NCI-H2227 treated with DMSO at 0.1 percent for 48 hours (cell line): Measurements from ENCODE around the gene PCDHGA12.
A peak's percentile ranks its signal among the peaks of the same experiment; 100 is the strongest.
"Not testable (repeated sequence)": the region's sequence is repeated elsewhere in the genome, so short reads cannot be mapped to it uniquely, and the experiment has no call there.

Experiments used
- DNase-seq: peaks from one replicate; lab custom pipeline; 2025; lab: John Stamatoyannopoulos, UW

The PCDHGA12 gene

GRCh38 chr5:141430332-141431113 lies at the start of gene PCDHGA12:
PCDHGA12 (plus strand) TSS chr5:141430507; CDS start chr5:141430760, 253 bp downstream.
- DNase-seq = no peak

GRCh38 chr5:141382469-141383294 lies 47.6 kb upstream of the PCDHGA12 start, which contains the start of gene PCDHGA7:
PCDHGA7 (plus strand) TSS chr5:141382742; CDS start chr5:141382900, 158 bp downstream.
- DNase-seq = peak; percentile 60

DNA sequence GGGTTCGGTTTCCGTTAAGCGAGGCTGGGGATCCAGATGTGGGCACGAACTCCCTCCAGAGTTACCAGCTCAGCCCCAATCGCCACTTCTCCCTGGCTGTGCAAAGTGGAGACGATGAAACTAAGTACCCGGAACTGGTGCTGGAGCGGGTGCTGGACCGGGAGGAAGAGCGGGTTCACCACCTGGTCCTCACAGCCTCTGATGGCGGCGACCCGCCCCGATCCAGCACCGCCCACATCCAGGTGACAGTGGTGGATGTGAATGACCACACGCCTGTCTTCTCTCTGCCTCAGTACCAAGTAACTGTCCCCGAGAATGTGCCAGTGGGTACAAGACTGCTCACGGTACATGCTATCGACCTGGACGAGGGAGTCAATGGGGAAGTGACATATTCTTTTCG lies 47.0 kb upstream of the PCDHGA12 start:
- DNase-seq = no peak

- no peak for DNase-seq
These were observed 45.6 kb upstream of the PCDHGA12 start for GRCh38 chr5:141384471-141385267.

DNA sequence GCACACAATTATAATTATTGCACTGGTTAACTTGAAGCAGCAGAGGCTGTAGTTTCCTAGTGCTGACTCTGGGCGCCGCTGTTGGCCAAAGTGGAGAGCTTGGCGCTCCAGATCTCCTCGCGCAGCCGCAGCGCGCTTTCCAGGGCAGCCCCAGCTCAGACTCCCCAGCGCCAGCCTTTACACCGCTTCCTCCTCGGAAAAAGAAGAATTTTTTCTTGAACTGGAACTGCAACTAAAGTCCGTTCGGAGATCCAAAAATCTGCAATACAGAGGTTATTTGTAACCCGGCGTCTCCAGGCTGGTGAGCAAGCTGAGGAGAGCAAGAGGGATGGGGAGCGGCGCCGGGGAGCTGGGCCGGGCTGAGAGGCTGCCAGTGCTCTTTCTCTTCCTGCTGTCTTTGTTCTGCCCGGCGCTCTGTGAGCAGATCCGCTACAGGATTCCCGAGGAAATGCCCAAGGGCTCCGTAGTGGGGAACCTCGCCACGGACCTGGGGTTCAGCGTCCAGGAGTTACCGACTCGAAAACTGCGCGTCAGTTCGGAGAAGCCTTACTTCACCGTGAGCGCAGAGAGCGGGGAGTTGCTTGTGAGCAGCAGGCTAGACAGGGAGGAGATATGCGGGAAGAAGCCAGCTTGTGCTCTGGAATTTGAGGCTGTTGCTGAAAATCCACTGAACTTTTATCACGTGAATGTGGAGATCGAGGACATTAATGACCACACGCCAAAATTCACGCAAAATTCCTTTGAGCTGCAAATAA lies 42.6 kb upstream of the PCDHGA12 start, which contains the start of gene PCDHGB4:
Gene PCDHGB4 (plus strand): TSS at position 142 of the 755 bp plus-strand sequence. CDS start 187 bp downstream, at position 329.
- not testable (repeated sequence) for DNase-seq

DNA sequence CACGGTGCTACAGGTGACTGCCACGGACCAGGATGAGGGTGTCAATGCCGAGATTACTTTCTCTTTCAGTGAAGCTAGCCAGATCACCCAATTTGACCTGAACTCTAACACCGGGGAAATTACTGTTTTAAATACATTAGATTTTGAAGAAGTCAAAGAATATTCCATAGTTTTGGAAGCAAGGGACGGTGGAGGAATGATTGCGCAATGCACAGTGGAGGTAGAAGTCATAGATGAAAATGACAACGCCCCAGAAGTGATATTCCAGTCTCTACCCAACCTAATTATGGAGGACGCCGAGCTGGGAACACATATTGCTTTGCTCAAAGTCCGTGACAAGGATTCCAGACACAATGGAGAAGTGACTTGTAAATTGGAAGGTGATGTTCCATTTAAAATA lies 41.6 kb upstream of the PCDHGA12 start:
- no peak for DNase-seq

GRCh38 chr5:141389153-141390042 lies 40.9 kb upstream of the PCDHGA12 start:
- DNase-seq = no peak

DNA sequence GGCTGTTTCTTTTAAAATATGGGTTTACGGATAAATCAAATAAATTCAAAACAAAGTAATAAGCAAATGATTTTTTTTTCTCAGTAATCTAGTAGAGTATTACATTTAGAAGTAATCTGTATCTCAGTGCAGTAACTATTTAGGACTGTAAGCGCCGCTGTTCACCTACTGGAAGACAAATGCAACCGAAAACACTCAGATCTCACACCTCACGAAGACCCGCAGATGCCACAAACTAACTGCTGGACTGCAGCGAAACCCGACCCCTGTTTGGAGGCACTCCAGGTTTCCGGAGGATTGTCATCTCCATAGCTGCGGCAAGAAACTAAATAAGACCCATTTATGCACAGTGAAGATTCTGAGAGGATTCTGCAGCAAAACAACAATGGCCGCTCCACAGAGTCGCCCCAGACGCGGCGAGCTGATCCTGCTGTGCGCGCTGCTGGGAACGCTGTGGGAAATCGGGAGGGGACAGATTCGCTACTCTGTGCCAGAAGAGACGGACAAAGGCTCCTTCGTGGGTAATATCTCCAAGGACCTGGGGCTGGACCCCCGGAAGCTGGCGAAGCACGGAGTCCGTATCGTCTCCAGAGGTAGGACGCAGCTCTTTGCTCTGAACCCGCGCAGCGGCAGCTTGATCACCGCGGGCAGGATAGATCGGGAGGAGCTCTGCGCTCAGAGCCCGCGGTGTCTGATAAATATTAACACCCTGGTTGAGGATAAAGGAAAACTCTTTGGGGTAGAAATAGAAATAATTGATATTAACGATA lies 37.7 kb upstream of the PCDHGA12 start, which contains the start of gene PCDHGA8:
Gene PCDHGA8 (plus strand): TSS at position 205 of the 770 bp plus-strand sequence. CDS start 181 bp downstream, at position 386.
- DNase-seq = no peak

DNA sequence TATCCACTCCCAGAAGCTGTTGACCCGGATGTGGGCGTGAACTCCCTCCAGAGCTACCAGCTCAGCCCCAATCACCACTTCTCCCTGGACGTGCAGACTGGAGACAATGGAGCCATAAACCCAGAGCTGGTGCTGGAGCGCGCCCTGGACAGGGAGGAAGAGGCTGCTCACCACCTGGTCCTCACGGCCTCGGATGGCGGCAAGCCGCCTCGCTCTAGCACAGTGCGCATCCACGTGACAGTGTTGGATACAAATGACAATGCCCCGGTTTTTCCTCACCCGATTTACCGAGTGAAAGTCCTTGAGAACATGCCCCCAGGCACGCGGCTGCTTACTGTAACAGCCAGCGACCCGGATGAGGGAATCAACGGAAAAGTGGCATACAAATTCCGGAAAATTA lies 37.0 kb upstream of the PCDHGA12 start:
- no peak for DNase-seq

- DNase-seq = not testable (repeated sequence)
These were observed 35.7 kb upstream of the PCDHGA12 start for GRCh38 chr5:141394401-141395187.

GRCh38 chr5:141397756-141398551 lies 32.4 kb upstream of the PCDHGA12 start, which contains the start of gene PCDHGB5:
PCDHGB5 (plus strand) TSS chr5:141397947; CDS start chr5:141398128, 181 bp downstream.
- DNase-seq = not testable (repeated sequence)

DNA sequence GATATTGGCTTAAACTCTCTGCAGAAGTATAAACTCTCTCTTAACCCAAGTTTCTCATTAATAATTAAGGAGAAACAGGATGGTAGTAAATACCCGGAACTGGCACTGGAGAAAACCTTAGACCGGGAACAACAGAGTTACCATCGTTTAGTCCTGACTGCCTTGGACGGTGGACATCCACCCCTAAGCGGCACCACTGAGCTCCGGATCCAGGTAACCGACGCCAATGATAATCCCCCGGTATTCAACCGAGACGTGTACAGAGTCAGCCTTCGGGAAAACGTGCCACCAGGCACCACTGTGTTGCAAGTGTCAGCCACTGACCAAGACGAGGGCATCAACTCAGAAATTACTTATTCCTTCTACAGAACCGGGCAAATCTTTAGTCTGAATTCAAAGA lies 31.7 kb upstream of the PCDHGA12 start:
- no peak for DNase-seq

DNA sequence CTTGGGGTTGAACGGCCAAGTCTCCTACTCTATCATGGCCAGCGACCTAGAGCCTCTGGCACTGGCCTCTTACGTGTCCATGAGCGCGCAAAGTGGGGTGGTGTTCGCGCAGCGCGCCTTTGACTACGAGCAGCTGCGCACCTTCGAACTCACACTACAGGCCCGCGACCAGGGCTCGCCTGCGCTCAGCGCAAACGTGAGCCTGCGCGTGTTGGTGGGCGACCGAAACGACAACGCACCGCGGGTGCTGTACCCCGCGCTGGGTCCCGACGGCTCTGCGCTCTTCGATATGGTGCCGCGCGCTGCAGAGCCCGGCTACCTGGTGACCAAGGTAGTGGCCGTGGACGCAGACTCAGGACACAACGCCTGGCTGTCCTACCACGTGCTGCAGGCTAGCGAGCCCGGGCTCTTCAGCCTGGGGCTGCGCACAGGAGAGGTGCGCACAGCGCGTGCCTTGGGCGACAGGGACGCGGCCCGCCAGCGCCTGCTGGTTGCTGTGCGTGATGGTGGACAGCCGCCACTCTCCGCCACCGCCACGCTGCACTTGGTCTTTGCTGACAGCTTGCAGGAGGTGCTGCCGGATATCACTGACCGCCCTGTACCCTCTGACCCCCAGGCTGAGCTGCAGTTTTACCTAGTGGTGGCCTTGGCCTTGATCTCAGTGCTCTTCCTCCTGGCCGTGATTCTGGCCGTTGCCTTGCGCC lies 30.6 kb upstream of the PCDHGA12 start:
- DNase-seq = no peak

DNA sequence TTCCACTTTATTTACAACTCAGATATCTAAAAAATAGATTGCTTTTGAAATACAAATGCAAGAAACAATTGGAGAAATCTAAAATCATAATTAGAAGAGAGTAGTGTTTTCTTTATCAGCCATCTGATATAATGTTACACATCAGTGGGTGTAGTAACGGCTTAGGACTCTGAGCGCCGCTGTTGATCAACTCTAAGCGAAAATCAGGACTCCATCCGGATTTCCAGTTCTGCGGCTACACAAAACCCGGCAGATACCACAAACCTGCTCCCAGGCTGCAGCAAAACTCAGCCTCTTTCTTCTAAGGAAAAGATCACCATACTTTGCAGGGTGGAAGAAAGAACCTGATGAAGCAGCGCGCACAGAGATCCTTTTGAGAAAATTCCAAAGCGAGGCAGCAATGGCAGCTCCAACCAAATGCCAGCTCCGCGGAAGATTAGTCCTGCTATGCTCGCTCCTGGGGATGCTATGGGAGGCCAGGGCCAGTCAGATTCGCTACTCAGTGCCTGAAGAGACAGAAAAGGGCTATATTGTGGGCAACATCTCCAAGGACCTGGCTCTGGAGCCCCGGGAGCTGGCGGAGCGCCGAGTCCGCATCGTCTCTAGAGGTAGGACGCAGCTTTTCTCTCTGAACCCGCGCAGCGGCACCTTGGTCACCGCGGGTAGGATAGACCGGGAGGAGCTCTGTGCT lies 27.6 kb upstream of the PCDHGA12 start, which contains the start of gene PCDHGA9:
Gene PCDHGA9 (plus strand): TSS at position 226 of the 691 bp plus-strand sequence. CDS start 175 bp downstream, at position 401.
- no peak for DNase-seq

GRCh38 chr5:141403387-141403786 lies 26.9 kb upstream of the PCDHGA12 start:
- DNase-seq = no peak
